NCI-H345 treated with DMSO at 0.1 percent for 48 hours (cell line): ENCODE results near the gene C20orf173.
"Not testable (repeated sequence)": the region's sequence is repeated elsewhere in the genome, so short reads cannot be mapped to it uniquely, and the experiment has no call there.

Experiments
- DNase-seq: peaks from one replicate; lab custom pipeline; 2025; ENCODE audit not compliant: unreplicated experiment; lab: John Stamatoyannopoulos, UW

The C20orf173 gene, protein sequence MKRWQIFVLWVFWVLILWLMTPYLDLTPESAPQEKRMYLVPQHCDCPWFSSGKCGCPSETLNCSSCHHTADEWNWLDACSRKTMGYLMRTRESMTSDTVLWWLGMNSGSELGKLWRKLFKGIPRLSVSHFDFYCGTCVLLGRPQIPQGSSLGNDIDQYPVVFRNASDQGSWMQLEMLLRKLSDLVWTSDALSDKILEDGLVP

DNA sequence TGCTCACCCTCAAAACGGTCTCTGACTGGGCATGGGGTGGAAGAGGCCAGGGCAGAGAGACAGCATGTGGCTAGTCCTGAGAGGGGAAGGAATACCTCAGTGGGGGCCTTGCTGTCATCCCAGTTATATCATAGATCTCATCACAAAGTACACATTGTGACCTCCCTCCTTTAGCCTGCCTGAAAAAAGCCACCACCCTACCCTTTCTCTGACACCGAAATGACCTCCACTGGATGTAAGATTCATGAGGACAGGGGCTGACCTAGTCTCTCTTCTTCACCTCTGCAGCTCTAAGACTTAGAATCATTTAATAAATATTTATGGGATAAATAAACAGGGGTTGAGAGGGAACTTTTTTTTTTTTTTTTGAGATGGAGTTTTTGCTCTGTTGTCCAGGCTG lies at the start of gene C20orf173:
C20orf173 (minus strand) TSS at position 101 of the 400 bp plus-strand sequence. CDS start 279 bp downstream, outside the sequence.
- DNase-seq: no peak

DNA sequence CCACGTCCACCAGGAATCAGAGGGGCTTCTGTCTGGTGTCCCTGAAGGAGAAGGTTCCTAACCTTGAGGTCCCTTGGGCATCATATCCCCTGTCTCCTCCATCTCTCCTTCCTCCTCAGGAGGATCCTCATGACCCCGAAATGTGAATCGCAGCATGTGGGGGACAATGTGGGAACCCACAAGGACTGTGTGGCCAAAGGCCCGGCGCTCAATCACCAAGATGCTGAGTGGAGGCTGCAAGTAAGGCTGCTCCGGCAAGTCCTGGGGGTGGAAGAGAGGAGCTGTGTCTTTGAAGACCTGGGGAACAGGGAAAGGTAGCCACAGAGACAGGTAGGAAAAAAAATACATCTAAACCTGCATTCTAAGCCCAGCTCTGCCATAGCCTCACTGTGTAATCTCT lies 49.7 kb upstream of the C20orf173 start:
- DNase-seq: no peak

DNA sequence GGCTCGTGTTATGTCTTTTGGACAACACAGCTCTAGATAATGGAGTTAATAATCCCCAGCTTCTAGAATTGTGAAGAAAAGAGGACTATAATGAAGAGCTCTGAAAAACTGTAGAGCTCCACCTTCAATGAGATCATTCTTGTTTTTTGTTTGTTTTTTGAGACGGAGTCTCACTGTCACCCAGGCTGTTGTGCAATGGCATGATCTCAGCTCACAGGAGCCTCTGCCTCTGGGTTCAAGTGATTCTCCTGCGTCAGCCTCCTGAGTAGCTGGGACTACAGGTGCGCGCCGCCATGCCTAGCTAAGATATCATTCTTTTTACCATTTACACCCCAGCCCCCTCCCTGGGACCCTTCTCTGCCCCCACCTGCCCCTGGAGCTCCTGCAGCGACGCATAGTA lies 49.0 kb upstream of the C20orf173 start:
- no peak for DNase-seq

DNA sequence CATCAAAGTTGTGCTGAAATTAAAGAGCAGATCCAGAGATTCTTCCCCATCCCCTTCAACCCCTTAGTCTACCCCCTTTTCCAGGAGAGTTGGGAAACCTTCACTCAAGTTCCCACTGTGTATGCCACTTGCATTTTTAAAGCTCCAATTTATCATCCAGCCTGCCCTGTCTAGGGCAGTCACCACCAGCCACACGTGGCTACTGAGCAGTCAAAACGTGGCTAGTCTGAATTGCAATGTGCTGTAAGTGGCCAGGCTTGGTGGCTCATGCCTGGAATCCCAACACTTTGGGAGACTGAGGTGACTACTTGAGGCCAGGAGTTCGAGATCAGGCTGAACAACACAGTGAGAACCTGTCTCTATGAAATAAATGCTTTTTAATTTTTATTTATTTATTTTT lies 47.4 kb upstream of the C20orf173 start:
- DNase-seq: no peak

DNA sequence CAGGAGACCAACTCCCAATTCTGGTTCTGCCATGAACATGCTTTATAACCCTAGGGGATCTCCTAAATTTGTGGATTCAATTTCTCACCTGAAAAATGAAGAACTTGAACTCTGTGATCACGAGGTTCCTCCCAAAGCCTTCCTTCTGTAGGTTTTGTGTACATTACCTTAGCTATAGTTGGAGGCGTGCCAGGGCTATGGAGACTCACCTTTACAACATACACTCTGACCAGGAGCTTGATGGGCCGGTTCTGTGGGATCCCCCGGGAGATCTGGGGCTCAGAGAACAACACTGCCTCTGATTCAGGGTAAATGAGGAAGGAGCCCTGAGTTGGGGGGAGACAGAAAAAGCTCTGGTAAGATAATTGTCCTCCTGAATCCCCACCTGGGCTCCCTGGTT lies 46.5 kb upstream of the C20orf173 start:
- peak; percentile 16 for DNase-seq

DNA sequence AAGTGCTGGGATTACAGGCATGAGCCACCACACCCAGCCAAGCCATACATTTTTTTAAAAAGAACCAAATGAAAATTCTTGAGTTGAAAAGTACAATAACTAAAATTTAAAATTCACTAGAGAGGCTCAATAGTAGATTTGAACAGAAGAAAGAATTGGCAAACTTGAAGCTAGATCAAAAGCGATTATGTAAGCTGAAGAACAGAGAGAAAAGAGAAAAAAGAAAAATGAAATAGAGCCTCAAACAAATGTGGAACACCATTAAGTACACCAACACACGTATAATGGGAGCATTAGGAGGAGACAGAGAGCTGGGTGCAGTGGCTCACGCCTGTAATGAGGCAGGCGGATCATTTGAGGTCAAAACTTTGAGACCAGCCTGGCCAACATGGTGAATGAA lies 43.4 kb upstream of the C20orf173 start:
- DNase-seq: no peak

DNA sequence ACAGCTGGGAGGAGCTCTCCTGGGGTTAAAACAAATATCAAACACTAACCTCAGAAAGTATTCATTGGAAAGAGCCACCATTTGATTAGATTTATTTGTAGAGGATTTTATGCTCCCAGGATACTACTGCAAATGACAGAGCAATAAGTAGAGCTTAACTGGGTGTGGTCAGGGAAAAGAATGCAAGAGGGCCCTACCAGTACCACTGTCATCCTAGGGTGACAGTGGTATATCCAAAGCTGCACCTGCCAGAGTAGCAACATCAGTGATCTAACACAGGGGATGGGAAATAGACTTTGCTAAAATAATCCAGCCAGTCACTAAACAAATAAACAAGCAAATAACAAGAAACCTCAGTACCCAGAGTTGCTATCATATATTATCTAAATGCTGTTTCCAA lies 42.1 kb upstream of the C20orf173 start:
- peak; percentile 8 for DNase-seq

DNA sequence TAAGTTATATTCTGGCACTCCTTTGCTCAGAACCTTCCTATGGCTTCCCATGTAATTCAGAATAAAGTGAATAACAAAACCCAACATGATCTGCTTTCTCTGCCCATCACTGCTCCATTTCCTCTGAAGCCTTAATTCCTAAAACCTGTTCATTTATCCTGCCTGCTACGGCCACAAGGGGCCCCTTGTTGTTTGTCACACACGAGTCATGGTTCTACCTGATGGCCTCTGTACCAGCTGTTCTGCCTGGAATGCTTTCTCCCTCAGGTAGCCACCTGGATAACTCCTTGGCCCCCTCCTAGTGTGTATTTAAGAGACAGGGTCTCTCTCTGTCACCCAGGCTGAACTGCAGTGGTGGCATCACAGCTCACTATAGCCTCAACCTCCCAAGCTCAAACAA lies 39.2 kb upstream of the C20orf173 start:
- peak; percentile 8 for DNase-seq

DNA sequence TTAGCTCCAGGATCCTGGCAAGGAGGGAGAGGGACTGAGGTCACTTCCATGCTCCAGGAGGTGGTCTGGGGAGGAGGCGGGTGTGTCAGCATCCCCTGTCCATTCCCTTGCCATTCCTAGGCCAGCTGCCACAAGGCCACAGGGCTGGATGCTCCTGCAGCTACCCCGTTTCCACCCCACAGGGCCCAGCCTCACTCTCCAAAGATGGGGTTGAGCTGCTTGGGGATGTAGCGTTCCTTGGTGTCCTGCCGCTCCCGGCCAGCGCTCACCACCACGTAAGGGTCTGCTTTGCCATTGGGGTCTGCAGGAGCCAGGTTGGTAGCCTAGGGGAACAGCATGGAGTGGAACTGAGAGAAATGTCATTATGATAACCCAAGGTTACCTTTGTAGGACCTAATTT lies 35.5 kb upstream of the C20orf173 start:
- no peak for DNase-seq

DNA sequence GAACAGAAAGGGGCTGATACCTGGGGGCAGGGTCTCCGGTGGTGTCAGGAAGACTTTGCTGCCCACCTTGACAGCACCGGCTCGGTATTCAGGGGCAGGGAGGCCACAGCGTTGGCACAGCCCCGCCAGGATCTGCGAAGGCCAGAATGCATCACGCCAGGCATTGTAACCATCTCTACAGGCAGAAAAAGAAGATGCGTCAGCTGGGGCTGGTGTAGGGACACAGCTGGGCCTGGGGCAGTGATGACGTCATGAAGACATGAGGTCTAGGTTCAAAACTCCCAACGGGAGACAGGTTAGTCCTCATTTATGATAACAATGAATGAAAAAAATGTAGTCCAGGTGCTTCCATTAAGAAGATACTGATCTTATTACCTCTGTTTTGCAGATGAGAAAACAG lies 34.4 kb upstream of the C20orf173 start:
- no peak for DNase-seq

DNA sequence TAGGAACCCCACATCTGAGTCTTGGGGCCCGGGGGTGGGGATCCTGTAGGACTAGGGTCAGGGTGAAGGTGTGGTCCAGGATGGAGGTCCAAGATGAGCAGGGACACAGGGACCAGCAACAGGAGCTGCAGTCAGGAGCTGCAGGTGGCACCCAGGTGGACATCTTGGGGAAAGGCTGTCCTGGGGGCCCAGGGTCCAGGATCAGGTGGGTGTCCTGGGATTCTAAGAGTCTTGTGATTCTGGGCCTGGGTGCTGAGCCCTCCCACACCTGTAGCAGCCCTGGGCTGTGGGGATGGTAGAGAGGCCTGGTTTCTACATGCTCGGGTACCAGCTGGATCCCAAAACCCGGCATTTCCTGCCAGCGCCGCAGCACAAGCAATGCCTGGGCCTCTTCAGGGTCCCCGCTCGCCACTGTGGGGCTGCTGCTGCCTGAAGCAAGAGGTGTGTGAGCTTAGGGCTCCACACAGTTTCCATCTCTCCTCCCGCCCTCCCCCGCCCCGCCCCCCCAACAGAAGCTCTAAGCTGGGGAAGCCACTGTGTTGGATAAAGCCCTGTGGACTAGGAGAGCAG lies 33.2 kb upstream of the C20orf173 start:
- DNase-seq: no peak

DNA sequence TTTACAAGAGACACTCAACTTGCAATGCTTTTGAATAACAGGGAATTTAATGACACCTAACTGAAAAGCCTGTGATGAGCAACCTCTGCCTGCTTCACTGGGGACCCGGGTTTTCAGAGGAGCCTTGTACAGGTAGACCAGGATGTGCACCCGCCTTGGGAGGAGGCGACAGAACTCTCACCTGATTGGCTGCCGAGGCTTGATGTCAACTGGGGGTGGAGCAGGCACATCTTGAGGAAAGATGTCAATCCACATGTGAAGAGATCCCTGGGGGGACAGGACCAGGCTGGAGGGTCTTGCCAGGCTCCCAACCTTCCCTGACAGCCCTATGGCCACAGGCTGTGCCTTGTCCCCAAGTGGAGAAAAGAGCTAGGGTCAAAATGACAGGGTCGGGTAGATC lies 32.2 kb upstream of the C20orf173 start:
- DNase-seq: no peak

DNA sequence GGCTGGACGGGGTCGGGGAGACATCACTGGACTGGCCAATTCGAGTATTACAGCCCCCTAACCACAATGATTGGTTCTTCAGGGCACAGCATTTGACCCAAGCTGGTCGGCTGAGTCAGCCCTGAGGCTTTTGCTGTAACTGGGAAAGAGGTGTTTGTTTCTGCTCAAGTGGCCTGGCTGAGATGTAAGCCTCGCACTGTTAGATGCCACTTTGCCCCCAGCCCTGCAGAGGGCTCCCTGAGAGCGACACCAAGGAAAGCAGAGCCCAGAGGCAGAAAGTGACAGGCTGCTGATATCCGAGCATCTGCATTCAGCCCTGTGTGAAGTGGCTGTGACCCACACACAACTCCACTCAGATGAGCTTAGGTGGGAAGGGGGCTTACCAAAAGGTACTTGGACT lies 31.8 kb upstream of the C20orf173 start:
- DNase-seq: peak; percentile 52

DNA sequence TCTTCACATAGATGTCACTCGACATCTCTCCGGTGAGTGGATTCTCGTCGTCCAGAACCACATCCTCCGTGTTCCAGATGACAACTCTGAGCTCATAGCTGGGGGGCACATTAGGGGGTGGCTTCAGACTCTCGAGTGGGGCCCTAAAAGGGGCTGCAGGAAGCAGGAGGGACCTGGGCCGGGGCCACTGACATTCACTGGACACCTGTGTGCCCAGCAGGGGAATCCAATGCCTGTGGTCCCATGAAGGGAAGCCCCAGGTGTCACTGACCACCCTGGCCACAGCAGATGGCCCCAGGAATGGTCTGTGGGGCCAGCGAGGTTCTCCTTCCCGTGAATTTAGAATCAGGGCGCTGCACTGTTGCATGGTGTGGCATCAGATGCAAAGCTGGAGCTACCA lies 31.1 kb upstream of the C20orf173 start:
- no peak for DNase-seq

DNA sequence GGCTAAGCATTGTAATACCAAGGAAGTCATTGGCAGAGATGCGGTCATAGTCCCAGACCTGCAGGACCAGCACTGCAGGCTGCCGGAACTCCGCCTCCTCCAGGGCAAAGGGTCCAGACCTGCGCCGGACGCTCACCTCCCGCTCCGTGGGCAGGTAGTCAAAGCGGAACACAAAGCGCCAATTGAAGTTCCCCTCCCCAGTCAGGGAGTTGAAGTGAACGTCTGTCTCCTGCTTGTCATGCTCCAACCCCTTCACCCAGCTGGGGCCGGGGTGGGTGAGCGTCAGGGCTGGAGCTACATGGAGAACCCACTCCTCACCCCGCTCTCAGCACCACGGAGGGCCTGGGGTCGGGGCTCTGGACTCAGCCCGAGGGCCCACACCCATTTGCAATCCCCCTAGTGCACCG lies 30.7 kb upstream of the C20orf173 start:
- DNase-seq: no peak

DNA sequence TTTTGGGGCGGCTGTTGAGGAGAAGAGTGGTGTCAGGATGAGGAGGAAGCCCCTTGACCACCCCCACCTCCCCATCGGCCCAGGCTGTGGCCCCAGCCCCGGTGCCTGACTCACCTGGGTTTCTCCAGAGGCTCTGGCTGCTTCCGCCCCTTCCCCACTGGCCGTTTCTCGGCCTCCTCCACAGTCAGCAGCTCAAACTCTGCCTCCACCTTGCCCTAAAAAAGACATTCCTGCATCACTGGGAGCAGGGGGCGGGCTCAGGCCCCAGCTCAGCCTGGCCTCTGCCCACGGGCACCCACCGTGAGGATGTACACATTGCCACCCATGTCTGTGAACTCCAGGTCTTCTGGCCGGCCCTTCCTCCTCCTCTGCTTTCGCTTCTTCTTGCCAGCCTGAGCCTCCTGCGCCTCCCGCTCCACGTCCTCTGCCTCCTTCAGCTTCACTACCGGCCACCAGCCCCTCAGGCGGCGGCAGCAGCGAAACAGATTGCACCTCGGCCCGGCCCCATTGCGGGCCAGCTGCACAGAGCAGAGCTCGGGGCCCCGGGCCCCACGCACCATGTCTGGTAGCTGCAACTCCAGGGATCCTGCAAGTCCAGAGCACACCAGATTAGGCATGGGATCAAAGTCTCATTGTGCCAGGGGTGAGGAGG lies 29.7 kb upstream of the C20orf173 start:
- no peak for DNase-seq

DNA sequence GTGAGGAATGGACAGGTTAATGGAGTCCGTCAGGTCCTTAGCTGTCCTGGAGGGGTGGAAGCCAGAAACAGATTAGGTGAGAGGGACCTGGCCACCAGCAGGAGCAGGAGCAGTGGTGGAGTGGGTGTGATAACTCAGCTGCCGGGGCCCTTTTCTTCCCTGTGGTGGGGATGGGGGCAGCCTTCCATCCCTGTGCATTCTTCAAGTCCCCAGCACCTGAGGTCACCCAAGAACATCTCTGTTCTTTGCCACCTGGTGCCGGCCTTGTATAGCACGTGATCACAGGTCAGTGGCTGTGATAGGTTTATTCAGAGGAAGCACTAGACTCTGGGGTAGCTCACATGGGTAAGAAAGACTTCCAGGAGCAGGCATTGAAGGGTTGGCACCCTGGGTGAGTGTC lies 29.0 kb upstream of the C20orf173 start:
- no peak for DNase-seq

DNA sequence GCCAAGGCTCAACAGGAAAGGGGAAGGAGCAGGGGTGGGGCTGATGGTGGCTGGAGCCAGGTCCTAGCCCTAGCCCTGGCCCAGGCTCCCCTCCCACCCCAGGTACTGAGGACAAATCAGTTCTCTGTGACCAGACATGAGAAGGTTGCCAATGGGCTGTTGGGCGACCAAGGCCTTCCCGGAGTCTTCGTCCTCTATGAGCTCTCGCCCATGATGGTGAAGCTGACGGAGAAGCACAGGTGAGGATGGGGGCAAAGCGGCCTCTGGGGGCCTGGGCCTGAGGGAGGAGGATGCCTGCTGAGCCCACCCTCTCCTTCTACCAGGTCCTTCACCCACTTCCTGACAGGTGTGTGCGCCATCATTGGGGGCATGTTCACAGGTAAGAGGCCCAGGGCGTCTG lies 27.4 kb upstream of the C20orf173 start:
- no peak for DNase-seq

DNA sequence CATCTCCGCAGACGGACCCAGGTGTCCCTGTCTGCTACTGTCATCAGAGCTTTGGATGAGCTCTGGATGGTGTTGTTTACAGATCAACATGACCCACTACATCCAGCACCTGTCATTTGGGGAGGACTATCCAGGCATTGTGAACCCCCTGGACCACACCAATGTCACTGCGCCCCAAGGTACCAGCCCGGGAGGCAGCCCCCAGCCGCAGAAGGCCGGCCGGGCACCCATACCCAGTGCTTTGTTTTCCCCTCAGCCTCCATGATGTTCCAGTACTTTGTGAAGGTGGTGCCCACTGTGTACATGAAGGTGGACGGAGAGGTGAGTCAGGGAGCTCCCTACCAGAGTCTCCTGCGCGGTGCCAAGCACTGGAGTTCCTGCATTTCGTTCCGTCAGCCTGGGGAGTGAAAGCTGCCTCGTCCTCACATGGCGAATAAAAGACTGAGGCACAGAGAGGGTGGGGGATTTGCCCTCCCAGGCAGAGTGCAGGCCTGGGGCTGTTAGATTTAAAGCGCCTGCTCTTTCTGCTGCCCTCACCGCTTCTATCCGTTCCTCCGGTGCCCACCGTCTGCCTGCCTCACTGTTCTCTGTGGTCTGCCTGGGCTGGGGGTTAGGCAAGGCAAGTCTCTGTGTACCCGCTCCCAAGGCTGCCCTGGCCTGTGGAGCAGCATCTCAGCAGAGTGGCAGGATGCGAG lies 26.6 kb upstream of the C20orf173 start:
- DNase-seq: no peak

DNA sequence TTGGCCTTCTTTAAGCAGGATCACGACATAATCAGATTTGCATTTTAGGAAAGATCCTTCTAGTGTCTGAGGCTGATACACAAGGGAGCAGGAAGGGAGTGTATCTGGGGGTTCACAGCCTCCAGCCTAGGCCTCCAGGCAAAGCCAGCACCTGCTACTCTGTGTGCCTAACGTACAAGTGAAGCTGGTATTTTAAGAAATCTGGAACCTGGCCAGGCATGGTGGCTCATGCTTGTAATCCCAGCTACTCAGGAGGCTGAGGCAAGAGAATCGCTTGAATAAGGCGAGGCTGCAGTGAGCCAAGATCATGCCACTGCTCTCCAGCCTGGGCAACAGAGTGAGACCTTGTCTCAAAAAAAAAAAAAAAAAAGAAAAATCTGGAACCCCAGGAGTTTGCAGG lies 26.0 kb upstream of the C20orf173 start:
- not testable (repeated sequence) for DNase-seq

DNA sequence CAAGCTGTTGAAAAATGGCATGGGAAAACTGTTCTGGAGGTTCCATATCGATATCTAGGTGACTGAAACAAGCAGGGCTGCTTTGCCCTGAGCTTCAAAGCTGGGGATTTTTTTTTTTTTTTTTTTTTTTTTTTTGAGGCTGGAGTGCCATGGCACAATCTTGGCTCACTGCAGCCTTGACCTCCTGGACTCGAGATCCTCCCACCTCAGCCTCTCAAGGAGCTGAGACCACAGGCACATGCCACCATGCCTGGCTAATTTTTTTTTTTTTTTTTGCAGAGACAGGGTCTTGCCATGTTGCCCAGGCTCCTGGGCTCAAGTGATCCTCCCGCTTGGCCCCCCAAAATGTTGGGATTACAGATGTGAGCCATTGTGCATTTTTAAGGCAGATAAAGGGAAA lies 23.5 kb upstream of the C20orf173 start:
- DNase-seq: no peak

DNA sequence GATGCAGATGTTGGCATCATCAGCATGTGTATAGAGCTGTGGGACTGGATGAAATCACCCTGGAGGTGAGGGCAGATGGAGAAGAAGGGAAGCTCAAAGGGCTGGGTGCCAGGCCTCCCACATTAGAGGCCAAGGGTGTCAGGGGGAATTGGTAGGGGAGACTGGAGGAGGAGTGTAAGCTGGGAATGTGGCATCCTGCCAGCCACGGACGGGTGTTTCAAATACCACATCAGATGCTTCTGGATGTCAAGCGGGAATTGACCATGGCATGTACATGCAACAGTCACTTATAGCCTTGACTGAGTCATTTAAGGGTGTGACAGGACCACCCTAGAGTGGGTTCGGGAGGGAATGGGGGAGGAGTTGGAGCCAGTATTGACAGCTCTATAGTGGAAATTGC lies 22.1 kb upstream of the C20orf173 start:
- DNase-seq: no peak
